ENCODE measurements around the gene SOS1.
A peak's percentile ranks its signal among the peaks of the same experiment; 100 is the strongest.
"Not testable (repeated sequence)": the region's sequence is repeated elsewhere in the genome, so short reads cannot be mapped to it uniquely, and the experiment has no call there.

SOS1 gene

GRCh38 chr2:39120771-39121522 lies at the start of gene SOS1:
Gene SOS1 (minus strand): TSS chr2:39121051. CDS start chr2:39120422, 629 bp downstream.
- DNase-seq (ENCODE audit: low read depth) = peak; percentile 93

DNA sequence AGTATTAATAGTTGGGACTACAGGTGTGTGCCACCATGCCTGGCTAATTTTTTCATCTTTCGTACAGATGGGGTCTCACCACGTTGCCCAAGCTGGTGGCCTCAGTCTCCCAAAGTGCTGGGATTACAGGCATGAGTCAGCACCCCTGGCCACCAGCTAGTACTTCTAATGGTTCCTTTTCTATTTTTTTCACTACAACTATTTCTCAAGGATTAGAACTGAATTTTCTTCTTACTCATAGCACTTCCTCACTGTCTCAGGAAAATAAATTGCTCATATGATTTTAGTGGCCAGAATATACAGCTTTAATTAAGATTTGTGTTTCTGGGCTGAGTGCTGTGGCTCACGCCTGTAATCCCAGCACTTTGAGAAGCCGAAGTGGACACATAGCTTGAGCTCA lies 43.2 kb upstream of the SOS1 start:
- no peak for DNase-seq (ENCODE audit: low read depth)

- no peak for DNase-seq (ENCODE audit: low read depth)
Observed at GRCh38 chr2:39160982-39161381, 40.1 kb upstream of the SOS1 start.

- DNase-seq (ENCODE audit: low read depth) = no peak
Observed at GRCh38 chr2:39159283-39159682, 38.4 kb upstream of the SOS1 start.

GRCh38 chr2:39158351-39158750 lies 37.5 kb upstream of the SOS1 start:
- DNase-seq (ENCODE audit: low read depth) = no peak

DNA sequence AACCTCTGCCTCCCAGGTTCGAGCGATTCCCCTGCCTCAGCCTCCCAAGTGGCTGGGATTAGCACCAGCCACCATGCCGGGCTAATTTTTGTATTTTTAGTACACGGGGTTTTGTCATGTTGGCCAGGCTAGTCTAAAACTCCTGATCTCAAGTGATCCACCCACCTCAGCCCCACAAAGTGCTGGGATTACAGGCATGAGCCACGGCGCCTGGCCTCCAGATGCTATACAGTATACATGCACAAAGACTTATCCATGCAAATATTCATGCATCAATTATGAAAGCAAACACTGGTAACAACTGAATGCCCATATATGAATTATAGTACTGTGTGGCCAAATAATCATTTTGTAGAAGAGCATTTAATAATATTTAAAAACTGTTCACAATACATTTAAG lies 36.0 kb upstream of the SOS1 start:
- no peak for DNase-seq (ENCODE audit: low read depth)

DNA sequence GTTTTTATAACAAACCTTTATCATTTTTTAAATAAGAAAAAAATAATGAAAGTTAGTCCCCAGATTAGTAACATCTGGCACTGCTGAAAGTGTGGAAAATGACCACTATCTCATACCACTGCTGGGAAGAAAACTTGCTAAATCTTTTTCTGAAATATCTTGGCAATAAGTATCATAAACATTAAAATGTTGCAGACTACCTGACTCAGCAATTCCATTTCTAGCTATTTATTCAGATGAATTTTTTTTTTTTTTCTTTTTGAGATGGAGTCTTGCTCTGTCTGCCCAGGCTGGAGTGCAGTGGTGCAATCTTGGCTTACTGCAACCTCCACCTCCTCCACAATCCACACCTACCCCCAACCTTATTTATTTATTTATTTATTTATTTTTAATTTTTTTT lies 35.3 kb upstream of the SOS1 start:
- DNase-seq (ENCODE audit: low read depth) = no peak

DNA sequence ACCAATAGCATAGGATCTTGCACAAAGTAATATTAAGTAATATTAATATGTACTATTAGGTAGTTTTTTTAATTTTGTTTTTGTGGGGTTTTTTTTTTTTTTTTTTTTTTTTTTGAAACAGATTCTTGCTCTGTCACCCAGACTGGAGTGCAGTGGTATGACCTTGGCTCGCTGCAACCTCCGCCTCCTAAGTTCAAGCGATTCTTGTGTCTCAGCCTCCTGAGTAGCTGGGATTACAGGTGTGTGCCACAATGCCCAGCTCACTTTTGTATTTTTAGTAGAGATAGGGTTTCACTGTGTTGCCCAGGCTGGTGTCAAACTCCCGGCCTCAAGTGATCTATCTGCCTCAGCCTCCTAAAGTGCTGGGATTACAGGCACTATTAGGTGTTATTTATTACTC lies 34.7 kb upstream of the SOS1 start:
- DNase-seq (ENCODE audit: low read depth) = not testable (repeated sequence)

GRCh38 chr2:39154944-39155343 lies 34.1 kb upstream of the SOS1 start:
- no peak for DNase-seq (ENCODE audit: low read depth)

- DNase-seq (ENCODE audit: low read depth) = no peak
Observed at GRCh38 chr2:39153312-39153711, 32.5 kb upstream of the SOS1 start.

- DNase-seq (ENCODE audit: low read depth) = no peak
Observed at GRCh38 chr2:39152504-39152903, 31.7 kb upstream of the SOS1 start.

- DNase-seq (ENCODE audit: low read depth) = no peak
Observed at GRCh38 chr2:39150890-39151497, 30.1 kb upstream of the SOS1 start.

- no peak for DNase-seq (ENCODE audit: low read depth)
Observed at GRCh38 chr2:39150102-39150562, 29.3 kb upstream of the SOS1 start.

GRCh38 chr2:39146630-39147029 lies 25.8 kb upstream of the SOS1 start:
- no peak for DNase-seq (ENCODE audit: low read depth)

GRCh38 chr2:39145906-39146421 lies 25.1 kb upstream of the SOS1 start:
- no peak for DNase-seq (ENCODE audit: low read depth)

DNA sequence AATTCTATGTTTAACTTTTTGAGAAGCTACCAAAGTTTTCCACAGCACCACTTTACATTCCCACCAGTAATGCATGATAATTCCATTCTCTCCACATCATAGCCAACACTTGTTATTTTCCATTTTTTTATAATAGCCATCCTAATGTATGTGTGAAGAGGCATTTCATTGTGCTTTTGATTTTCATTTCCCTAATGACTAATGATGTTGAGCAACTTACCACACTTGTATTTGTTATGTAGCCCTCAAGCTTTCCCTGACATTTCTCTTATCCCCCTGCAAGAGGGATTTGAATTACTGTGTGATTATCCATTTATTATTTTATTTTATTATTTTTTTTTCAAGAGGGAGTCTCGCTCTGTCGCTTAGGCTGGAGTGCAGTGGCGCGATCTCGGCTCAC lies 23.6 kb upstream of the SOS1 start:
- no peak for DNase-seq (ENCODE audit: low read depth)

DNA sequence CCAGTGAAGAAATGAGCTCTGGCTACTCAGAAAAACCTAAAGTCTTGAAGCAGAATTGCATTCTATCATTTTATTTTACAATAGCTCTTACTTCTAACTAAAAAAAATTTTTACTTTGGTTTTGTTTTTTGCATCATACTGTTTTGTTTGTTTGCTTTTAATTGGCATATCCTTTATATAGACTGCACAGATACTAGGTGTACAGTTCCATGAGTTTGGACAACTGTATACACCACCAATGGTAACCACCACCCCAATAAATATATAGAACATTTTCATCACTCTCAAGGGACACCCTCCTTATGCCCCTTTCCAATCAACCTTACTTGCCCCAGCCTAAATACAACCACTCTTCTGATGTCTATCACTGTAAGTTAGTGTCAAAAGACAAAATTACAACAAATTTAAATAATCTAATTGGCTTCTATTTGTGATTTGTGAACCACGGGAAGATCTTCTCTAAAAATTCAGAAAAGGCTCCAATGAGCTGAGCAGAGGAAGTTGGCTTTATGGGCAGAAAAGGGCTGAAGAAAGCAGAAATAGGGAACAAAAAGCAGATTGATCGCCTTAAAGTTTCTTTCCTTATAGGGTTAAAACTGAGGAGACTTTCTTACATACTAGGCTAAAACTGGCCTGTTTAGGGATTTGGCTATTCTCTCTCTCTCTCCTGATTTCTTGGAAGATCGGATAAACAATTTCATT lies 22.2 kb upstream of the SOS1 start:
- no peak for DNase-seq (ENCODE audit: low read depth)

DNA sequence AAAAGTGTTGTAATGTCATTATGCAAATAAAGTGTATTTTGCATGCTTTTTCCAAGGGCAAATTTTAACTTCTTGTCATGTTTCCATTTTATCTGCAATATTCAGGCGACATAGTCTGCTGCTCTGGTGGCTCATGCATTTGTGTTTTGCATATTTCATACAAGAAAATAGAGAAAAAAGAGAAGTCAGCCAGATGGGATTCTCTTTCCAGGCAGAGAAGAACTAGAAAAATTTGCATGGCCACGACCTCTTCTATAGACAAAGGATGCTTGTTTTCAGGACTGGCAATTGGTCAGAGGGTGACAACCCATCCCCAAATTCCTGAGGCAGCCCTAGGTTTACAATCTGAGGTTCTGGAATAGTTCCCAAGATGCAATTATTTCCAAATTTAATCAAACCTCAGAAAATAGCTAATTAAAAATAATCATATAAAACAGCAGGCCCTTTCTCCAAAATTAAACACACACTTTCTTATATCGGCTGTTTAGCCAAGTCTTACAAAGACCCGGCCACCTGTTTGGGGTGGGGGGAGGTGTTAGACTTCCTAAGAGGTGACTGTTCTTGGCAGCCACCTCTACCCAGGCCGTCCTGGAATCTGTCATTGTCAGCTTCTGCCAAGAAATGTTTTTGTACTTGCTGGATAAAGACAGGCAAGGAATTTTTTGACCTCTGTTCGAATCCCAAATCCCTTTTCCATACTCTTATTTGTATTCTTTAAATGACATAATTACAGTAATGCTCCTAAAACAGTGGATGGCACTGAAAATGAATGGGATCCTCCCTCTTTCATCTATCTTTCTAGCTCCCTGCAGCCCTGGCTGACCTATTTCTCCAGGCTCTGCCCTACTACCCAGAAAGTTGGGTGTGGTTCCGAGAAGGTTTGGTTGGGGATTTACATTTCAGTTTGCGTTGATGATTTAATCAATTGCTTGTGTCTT lies 20.8 kb upstream of the SOS1 start:
- no peak for DNase-seq (ENCODE audit: low read depth)

DNA sequence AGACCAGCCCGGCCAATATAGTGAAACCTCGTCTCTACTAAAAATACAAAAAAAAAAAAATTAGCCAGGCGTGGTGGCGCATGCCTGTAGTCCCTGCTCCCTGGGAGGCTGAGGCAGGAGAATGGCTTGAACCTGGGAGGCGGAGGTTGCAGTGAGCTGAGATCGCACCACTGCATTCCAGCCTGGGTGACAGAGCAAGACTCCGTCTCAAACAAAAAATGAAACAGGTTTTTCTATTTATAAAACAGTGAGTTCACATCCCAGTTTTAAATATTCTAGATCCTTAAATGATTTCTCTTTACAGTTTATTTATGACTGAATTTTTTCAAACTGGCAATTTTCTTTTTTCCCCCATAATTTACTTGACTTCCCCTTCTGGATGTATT lies 20.1 kb upstream of the SOS1 start:
- not testable (repeated sequence) for DNase-seq (ENCODE audit: low read depth)

- no peak for DNase-seq (ENCODE audit: low read depth)
Observed at GRCh38 chr2:39140322-39140847, 19.5 kb upstream of the SOS1 start.

DNA sequence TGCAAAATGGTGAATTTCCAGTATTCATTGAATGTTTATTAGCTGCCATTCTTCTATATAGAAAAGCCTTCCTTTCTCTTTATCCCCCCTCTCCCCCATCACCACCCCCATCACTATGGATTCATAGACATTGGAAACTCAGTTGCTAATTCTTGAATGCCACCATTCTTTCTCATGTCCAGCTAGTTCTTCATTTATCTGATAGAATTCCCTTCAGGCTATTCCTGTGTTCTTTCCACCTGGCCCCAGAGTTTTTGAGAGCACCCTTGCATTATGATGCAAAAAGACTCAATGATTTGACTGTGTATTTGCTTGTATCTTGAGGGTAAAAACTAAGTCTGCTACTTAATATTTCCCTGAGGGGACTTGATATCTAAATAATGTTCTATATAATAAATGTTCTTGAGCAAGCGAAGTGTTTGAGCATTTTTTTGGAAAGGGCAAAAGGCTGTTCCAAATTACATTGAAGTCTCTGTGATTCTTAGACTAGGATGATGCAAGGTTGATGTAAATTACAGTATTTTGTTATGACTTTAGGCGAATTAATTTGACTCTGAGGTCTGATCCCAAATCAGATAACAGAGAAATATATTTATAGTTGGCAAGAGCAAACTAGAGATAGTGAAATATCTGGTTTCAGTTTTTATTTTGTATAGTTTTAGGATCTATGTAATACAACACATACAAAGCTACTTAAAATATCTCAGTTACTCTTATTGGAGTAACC lies 18.8 kb upstream of the SOS1 start:
- peak; percentile 24 for DNase-seq (ENCODE audit: low read depth)

Measured in EH (cell line).